Measurements from ENCODE around the gene DHRS7. TPM values are rescaled to one million over a fixed set of nuclear protein-coding genes. Genes with fewer than 3 reads are reported as not detected.
A peak's percentile ranks its signal among the peaks of the same experiment; 100 is the strongest.

The DHRS7 gene
- polyA plus RNA-seq, 1 of the 3 experiments (the other 2 are of a cell fraction): 88.7 TPM

GRCh38 chr14:60184146-60184904 lies 19.1 kb upstream of the DHRS7 start:
- Histone ChIP-seq H3K36me3 (replicated peaks in 1 of 2; ENCODE audit: control insufficient read depth in 1 of 2, insufficient read depth in 2 of 2, low read length in 1 of 2) (no peaks in the 10 kb centered on the region), H3K9ac (peak overlapping the region; percentile 39; the same call in 1 of the 2 replicates), H3K4me1 (ENCODE audit: control insufficient read depth in 1 of 2, insufficient read depth in 2 of 2, low read depth in 1 of 2, low read length in 1 of 2) (peaks cover 6 to 8% of the 10 kb centered on the region in 2 experiments; a peak in 2 of 4 replicates), H3K27ac (ENCODE audit: low read depth in 2 of 2, low read length in 1 of 2) (peak overlapping the region in 1 of 2 experiments; percentile 68; a peak in 2 of 4 replicates), H3F3A (replicated peaks; ENCODE audit: insufficient read depth) (no peaks in the 10 kb centered on the region), H3K9me2 (no peaks in the 10 kb centered on the region), H3K79me2 (ENCODE audit: insufficient read depth) (no peaks in the 10 kb centered on the region), H4K20me1 (ENCODE audit: insufficient read depth) (no peaks in the 10 kb centered on the region), H2AFZ (ENCODE audit: low read depth) (peak overlapping the region; percentile 96), H3K27me3 (ENCODE audit: insufficient read depth) (no peaks in the 10 kb centered on the region), H3K9me3 (no peaks in the 10 kb centered on the region), H3K4me2 (peak overlapping the region; percentile 80), H3K4me3 (ENCODE audit: low read depth in 2 of 2, low read length in 1 of 2) (peak overlapping the region; percentile 40 to 61)
- POLR2A ChIA-PET: interaction anchor here (1.0 kb wide), 1 partner anchor 65 kb away, joined by 3 read pairs; the partner anchor contains the start of gene PPM1A
- under 1% methylated on average over 5 of the region's 5 CpGs for WGBS (ENCODE audit: low lambda C conversion rate)
- CTCF ChIA-PET: interaction anchor here (0.6 to 8.4 kb wide), 60 partner anchors 10 to 677 kb away, joined by 3 to 110 read pairs (median 4); partner anchors contain the start of genes CCDC175, DHRS7, LRRC9 and PCNX4
- no peak for DNase-seq
- peak; percentile 90 for TF ChIP-seq CTCF (IDR thresholded peaks at IDR 0.05)
- TF ChIP-seq SMC3 (IDR thresholded peaks at IDR 0.05; ENCODE audit: low read depth, low read length): peak; percentile 76
- TF ChIP-seq IRF3 (IDR thresholded peaks at IDR 0.05; ENCODE audit: low read depth, low read length): no peak
- no peak for TF ChIP-seq GATA2 (CRISPR knock-in tag; IDR thresholded peaks at IDR 0.05)
- TF ChIP-seq NFIC (IDR thresholded peaks at IDR 0.05; ENCODE audit: borderline replicate concordance): no peak
- TF ChIP-seq EP300 (IDR thresholded peaks at IDR 0.05; ENCODE audit: borderline replicate concordance in 1 of 2, low read depth in 1 of 2, low read length in 1 of 2): no peak
- no peak for TF ChIP-seq TAF1 (IDR thresholded peaks at IDR 0.05; ENCODE audit: borderline replicate concordance, low read depth, low read length)
- no peak for TF ChIP-seq TEAD4 (IDR thresholded peaks at IDR 0.05; ENCODE audit: borderline replicate concordance, insufficient read depth)
- no peak for TF ChIP-seq MXI1 (IDR thresholded peaks at IDR 0.05; ENCODE audit: low read depth, low read length)
- TF ChIP-seq FOXJ3 (CRISPR knock-in tag; IDR thresholded peaks at IDR 0.05): no peak
- no peak for TF ChIP-seq ZBTB33 (IDR thresholded peaks at IDR 0.05; ENCODE audit: borderline replicate concordance, low read depth)
- TF ChIP-seq RCOR1 (IDR thresholded peaks at IDR 0.05; ENCODE audit: low read length): no peak
- no peak for TF ChIP-seq TCF12 (IDR thresholded peaks at IDR 0.05)
- TF ChIP-seq NRF1 (IDR thresholded peaks at IDR 0.05; ENCODE audit: low read depth, low read length): no peak
- no peak for TF ChIP-seq FOXM1 (IDR thresholded peaks at IDR 0.05; ENCODE audit: low read depth)
- TF ChIP-seq JUND (IDR thresholded peaks at IDR 0.05): no peak
- TF ChIP-seq GABPA (IDR thresholded peaks at IDR 0.05; ENCODE audit: low read depth): no peak
- 0 out of 2 replicates have a peak, but pooled peaks have one; percentile 3 for TF ChIP-seq PBX3 (IDR thresholded peaks at IDR 0.05)
- no peak for TF ChIP-seq MAX (IDR thresholded peaks at IDR 0.05; ENCODE audit: low read depth)
- no peak for TF ChIP-seq RXRA (IDR thresholded peaks at IDR 0.05; ENCODE audit: borderline replicate concordance, low read depth)
- TF ChIP-seq RAD21 (IDR thresholded peaks at IDR 0.05; ENCODE audit: low read length): peak; percentile 93
- TF ChIP-seq EZH2phosphoT487 (IDR thresholded peaks at IDR 0.05; ENCODE audit: borderline replicate concordance, low read depth): no peak
- no peak for TF ChIP-seq CHD2 (IDR thresholded peaks at IDR 0.05; ENCODE audit: low read length, partially characterized antibody)

All from SK-N-SH (cell line).